GM06990 (cell line): ENCODE results near the gene C19orf81.

ENCODE experiments used
- DNase-seq: peaks from one replicate; pipeline ENCODE4 v3.0.0-alpha.2; 2011; ENCODE audit not compliant: insufficient read length; ENCODE audit errors: extremely low read depth
- H3K27me3 ChIP-seq: replicated peaks from 2 replicates; pipeline ENCODE4 v1.6.0; 2011; ENCODE audit warnings: low read length; ENCODE audit not compliant: control insufficient read depth, insufficient read depth
- H3K36me3 ChIP-seq: 2 replicates; pipeline ENCODE4 v1.5.1; 2011; ENCODE audit warnings: low read length; ENCODE audit not compliant: control insufficient read depth, insufficient read depth
- H3K4me3 ChIP-seq: replicated peaks from 2 replicates; pipeline ENCODE4 v1.5.1; 2011; ENCODE audit warnings: low read depth, mild to moderate bottlenecking, control low read depth, low read length
- TF ChIP-seq, protein P1 (sequence below): IDR thresholded peaks from 2 replicates; pipeline ENCODE4 v1.5.1; 2011; ENCODE audit warnings: low read length, control low read depth, mild to moderate bottlenecking, inconsistent platforms; ENCODE audit not compliant: insufficient read depth, poor library complexity, severe bottlenecking

The C19orf81 gene

DNA sequence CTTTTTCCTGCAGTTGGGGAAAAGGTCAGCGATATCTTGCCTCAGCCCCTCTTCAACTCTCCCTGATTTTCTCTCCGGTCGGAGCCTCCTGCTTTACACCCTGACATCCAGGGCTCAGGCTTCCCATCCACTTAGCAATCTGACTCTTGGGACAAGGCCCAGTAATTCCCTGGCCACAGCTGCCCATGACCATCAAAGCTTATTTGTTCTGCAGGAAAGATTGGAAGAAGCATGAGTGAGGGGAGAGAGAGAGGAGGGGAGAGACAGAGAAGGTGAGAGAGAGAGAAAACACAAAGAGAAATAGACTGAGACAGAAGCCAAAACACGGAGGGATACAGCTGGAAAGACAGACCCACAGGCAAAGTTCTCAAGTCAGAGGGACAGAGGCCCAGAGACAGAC lies 23.2 kb upstream of the C19orf81 start:
- TF ChIP-seq, protein P1, sequence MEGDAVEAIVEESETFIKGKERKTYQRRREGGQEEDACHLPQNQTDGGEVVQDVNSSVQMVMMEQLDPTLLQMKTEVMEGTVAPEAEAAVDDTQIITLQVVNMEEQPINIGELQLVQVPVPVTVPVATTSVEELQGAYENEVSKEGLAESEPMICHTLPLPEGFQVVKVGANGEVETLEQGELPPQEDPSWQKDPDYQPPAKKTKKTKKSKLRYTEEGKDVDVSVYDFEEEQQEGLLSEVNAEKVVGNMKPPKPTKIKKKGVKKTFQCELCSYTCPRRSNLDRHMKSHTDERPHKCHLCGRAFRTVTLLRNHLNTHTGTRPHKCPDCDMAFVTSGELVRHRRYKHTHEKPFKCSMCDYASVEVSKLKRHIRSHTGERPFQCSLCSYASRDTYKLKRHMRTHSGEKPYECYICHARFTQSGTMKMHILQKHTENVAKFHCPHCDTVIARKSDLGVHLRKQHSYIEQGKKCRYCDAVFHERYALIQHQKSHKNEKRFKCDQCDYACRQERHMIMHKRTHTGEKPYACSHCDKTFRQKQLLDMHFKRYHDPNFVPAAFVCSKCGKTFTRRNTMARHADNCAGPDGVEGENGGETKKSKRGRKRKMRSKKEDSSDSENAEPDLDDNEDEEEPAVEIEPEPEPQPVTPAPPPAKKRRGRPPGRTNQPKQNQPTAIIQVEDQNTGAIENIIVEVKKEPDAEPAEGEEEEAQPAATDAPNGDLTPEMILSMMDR = no peak
- no peak overlapping the region for H3K4me3 ChIP-seq
- H3K36me3 ChIP-seq = no peaks in the 10 kb centered on the region
- H3K27me3 ChIP-seq = no peaks in the 10 kb centered on the region
- no peak for DNase-seq

DNA sequence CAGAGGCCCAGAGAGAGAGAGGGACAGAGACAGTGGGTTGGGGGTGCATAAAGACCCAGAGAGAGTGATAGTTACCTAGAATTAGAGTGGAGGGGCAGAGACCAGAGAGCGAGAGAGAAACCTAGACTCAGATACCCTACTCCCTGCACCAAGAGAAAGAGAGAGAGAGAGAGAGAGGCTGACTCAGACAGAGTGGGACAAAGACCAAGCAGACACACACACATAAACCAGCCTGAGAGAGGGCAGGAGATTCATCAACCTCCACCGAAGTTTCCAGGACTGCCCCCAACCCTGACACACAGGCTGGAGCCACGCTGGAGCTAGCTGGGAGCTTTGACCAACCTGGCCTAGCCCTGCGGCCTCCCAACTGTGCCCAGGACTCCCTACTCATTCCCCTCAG lies 22.4 kb upstream of the C19orf81 start:
- Histone ChIP-seq H3K4me3 (no peak overlapping the region), H3K36me3 (no peaks in the 10 kb centered on the region), H3K27me3 (no peaks in the 10 kb centered on the region)
- TF ChIP-seq, protein P1 = no peak
- no peak for DNase-seq

DNA sequence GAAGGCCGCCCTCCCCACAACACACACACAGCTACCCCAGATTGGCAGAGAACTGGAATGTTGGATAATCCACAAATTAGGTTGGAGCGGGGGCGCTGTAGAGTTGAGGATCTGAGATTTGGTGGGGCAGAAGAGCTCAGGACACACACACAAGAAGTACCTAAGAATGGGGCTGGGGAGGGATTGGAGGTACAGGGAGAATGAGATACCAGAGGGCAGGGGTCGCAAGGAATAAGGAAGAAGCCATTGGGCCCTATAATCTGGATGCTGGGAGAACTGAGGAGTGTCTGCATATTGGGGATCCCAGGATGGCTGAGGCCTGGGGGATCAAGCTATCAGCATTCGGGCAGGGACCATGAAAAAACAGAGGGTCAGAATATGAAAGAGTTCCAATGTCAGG lies 21.1 kb upstream of the C19orf81 start:
- TF ChIP-seq, protein P1 = no peak
- Histone ChIP-seq H3K4me3 (no peak overlapping the region), H3K27me3 (no peaks in the 10 kb centered on the region), H3K36me3 (no peaks in the 10 kb centered on the region)
- no peak for DNase-seq

DNA sequence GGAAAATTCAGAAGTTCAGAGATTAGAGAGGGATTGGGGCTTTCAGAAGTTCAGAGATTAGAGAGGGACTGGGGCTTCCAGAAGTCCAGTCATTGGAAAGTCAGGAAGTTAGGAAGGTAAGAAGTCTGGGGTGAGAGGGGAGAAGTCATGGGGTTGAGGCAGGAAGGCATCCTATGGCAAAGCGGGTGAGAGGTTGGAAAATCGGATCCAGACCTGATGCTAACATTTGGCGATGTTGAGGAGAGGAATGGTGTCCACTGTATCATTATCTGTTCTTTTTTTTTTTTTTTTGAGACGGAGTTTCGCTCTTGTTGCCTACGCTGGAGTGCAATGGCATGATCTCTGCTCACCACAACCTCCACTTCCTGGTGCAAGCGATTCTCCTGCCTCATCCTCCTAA lies 20.7 kb upstream of the C19orf81 start:
- TF ChIP-seq, protein P1 = no peak
- no peak overlapping the region for H3K4me3 ChIP-seq
- no peak for DNase-seq
- H3K36me3 ChIP-seq = no peaks in the 10 kb centered on the region
- H3K27me3 ChIP-seq = no peaks in the 10 kb centered on the region

DNA sequence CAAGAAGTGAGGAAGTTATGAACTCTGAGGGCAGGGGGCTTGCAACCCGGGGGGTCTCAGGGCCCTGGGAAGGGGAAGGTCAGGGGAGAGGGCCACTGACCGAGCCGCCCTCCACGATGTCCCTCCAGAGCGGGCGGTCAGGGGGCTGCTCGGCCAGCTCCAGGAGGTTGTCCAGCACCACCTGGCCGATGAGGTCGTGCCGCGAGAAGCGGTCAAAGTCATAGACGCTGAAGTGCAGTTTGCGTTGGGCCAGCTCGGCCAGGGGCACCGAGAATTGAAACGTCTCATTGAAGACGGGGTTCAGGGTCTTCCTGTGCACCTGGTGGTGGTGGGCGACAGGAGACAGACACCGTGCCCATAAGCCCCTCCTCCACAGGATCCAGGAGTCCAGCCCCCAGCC lies 20.1 kb upstream of the C19orf81 start:
- TF ChIP-seq, protein P1 = no peak
- Histone ChIP-seq H3K36me3 (no peaks in the 10 kb centered on the region), H3K27me3 (no peaks in the 10 kb centered on the region), H3K4me3 (no peak overlapping the region)
- DNase-seq = no peak

DNA sequence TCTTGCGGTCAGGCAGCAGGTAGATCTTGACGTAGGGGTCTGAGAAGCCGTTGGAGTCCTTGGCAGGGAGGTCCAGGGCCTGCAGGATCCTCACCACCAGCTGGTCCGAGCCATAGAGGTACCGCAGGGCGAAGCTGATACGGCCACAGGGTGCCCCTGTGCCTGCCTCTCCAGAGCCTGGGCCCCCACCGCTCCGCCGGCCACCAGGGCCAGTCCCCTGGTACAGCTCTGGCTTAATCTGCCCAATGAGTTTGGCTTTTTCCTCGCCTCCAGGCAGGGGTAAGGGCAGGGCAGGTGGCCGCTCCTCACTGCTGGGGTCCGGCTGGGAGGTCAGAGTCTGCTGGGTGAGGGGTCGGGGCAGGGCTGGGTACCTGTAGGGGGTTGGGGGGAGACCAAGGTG lies 19.4 kb upstream of the C19orf81 start:
- Histone ChIP-seq H3K27me3 (no peaks in the 10 kb centered on the region), H3K4me3 (no peak overlapping the region), H3K36me3 (no peaks in the 10 kb centered on the region)
- TF ChIP-seq, protein P1 = no peak
- DNase-seq = no peak
